HG02852 (cell line): ENCODE results near the gene SPPL2B.
"Not testable (repeated sequence)": the region's sequence is repeated elsewhere in the genome, so short reads cannot be mapped to it uniquely, and the experiment has no call there.

ENCODE experiments used
- ATAC-seq: cut with Tn5 transposase; IDR thresholded peaks from one replicate; pipeline ENCODE4 v1.9.1; 2021; ENCODE audit warnings: mild to moderate bottlenecking, moderate library complexity; ENCODE audit not compliant: unreplicated experiment

The SPPL2B gene, protein sequence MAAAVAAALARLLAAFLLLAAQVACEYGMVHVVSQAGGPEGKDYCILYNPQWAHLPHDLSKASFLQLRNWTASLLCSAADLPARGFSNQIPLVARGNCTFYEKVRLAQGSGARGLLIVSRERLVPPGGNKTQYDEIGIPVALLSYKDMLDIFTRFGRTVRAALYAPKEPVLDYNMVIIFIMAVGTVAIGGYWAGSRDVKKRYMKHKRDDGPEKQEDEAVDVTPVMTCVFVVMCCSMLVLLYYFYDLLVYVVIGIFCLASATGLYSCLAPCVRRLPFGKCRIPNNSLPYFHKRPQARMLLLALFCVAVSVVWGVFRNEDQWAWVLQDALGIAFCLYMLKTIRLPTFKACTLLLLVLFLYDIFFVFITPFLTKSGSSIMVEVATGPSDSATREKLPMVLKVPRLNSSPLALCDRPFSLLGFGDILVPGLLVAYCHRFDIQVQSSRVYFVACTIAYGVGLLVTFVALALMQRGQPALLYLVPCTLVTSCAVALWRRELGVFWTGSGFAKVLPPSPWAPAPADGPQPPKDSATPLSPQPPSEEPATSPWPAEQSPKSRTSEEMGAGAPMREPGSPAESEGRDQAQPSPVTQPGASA

DNA sequence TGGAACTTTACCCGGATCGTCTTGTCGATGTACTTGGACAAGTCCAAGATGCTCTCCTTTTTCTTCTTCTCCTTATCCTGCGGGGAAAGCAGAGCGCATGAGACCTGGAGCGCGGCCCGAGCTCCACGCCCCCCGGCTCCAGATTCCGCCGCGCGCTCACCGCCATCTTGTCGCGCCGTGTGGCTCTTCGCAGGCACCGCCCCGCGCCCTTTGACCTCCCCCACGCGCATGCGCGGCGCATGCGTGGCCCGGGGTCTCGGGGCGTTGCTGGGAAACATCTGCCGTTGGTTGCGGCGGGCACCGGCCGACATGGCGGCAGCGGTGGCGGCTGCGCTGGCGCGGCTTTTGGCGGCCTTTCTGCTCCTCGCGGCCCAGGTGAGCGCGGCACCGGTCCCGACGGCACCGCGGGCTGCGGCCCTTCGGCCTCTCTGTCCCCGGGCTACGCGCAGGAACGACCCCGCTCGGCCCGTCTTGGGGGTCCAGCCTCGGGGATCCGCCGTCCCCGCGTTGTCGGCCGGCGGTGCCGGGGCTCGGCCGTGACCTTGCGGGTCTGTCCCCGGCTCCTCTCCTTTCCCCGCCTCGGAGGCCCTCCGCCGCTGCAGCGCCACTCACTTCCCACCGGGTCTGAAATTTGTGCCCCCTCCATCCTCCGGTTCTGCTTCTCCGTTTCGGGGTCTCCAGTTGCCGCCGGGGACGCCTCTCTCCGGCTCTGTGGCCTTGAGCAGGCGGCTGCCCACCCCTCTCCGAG is at the start of gene SPPL2B, which contains the start of gene LSM7:
TSS of gene SPPL2B (plus strand) at position 284 of the 748 bp plus-strand sequence. CDS start at position 310, 26 bp downstream.
TSS of gene LSM7 (minus strand) at position 186 of the 748 bp plus-strand sequence. CDS start at position 166, 20 bp downstream.
- peak; percentile 66 for ATAC-seq

DNA sequence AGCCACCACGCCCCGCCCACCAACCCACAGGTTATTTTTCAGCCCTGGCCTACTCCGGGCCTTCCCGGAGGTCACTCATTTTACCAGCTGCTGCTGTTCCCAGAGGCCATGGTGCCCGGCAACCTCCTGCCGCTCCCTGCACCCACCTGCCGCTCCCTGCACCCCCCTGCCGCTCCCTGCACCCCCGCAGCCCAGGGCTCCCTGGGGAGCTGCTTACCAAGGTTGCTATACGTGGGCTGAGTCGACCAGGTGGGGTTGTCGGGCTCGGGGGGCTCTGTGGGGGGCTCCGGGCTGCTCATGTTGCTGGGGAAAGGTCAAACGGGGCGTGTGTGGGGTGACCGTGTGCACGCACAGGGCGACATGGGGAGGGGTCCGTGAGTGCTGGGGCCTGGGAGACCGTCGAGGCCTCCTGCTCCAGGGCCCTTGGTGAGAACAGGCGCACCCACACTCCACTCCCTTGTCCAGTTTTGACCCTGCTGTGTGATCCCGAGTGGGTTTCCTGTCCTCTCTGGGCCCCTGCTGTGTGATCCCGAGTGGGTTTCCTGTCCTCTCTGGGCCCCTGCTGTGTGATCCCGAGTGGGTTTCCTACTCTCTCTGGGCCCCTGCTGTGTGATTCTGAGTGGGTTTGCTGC is 47.7 kb upstream of the SPPL2B start:
- no peak for ATAC-seq

DNA sequence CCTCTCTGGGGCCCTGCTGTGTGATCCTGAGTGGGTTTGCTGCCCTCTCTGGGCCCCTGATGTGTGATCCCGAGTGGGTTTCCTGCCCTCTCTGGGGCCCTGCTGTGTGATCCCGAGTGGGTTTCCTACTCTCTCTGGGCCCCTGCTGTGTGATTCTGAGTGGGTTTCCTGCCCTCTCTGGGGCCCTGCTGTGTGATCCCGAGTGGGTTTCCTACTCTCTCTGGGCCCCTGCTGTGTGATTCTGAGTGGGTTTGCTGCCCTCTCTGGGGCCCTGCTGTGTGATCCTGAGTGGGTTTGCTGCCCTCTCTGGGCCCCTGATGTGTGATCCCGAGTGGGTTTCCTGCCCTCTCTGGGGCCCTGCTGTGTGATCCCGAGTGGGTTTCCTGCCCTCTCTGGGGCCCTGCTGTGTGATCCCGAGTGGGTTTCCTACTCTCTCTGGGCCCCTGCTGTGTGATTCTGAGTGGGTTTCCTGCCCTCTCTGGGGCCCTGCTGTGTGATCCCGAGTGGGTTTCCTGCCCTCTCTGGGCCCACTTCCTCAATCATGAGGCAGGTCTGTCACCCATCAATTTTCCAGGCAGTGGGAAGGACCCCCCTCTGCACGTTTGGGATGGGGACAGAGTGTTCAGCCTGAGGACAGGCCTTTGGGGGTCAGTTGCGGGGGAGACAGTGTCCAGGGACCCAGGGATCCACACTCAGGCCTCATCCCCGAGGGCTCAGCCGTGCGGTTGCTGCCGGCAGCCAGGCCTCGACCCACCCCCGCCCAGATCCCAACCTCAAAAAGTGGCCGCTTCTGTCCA is 47.0 kb upstream of the SPPL2B start:
- ATAC-seq: not testable (repeated sequence)

- ATAC-seq: no peak
Measured at GRCh38 chr19:2282062-2282861, 46.2 kb upstream of the SPPL2B start, which contains the start of gene PEAK3. Gene PEAK3 (minus strand): TSS chr19:2282175. CDS start chr19:2280931, 1,244 bp downstream.

GRCh38 chr19:2282862-2283237 is 45.6 kb upstream of the SPPL2B start:
- ATAC-seq: no peak

DNA sequence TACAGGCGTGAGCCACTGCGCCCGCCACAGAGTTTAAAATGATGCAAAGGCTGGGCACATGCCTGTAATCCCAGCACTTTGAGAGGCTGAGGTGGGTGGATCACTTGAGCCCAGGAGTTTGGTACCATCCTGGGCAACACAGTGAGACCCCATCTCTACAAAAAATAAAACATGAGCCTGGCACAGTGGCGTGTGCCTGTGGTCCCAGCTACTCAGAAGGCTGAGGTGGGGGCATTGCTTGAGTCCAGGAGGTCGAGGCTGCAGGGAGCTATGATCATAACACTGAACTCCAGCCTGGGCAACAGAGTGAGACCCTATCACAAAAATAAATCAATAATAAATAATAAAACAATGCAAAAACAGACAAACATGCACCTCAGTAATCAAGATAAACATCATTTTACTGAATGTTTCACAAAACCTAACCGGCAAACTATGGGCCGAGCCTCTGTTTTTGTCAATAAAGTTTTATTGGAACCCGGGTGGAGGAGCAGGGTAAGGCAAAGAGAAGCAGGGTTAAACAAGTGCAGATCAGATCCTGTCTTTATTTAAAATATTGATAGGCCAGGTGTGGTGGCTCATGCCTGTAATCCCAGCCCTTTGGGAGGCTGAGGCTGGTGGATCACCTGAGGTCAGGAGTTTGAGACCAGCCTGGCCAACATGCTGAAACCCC is 44.5 kb upstream of the SPPL2B start:
- ATAC-seq: no peak

DNA sequence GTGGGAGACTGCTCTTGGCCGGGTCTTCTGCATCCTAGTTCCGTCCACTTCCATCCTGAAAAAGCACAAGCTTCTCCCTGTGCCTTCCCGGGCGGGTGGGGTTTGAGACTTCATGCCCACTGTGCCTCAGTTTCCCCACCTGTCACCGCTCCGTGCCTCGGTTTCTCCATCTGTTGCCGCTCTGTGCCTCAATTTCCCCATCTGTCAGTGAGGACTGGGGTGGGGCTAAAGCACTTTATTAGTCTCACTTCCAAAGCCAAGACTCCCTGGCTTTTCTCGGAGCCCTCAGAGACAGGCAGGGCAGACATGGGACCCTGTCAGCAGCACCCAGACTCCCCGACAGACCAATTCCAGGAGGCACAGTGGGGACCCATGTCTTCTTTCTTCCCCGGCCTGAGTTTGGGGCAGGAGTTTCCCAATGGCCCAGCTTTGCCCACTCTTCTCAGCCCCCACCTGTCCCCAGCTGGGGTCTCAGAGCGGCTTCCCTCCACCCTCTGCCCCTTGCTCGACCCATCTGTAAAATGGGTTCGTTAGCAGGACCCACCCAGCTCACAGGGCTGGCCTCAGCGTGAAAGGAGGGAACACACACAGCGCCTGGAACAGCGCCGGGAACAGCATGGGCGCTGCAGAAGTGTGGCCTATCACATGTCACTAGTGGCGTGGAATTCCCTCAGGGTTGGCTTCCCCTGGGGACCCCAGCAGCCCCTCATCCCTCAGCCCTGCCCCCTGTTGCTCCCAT is 41.9 kb upstream of the SPPL2B start:
- ATAC-seq: no peak

GRCh38 chr19:2287585-2288337 is 40.7 kb upstream of the SPPL2B start:
- no peak for ATAC-seq

DNA sequence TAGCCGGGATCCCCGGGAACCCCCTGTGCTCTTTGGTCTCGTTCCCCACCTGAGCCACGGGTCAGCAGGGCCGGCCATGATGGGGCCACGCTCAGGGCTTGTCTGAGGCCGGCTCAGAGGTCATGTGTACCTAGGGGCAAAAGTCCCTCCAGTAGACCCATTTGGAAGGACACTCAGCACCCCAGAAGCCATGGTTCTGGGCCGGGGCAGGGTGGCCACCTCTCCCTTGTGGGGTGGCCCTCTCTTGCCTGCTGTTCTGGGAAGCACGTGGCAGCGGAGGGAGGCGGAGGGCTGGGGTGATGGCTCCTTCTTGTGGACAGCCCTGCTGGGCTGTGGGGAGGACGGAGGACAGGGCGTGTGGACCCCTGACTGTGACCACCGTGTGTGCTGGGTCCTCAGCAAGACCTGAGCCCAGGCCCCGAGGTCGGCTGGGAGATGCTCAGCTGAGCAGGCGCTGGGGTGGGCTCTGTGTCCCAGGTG is 40.1 kb upstream of the SPPL2B start:
- no peak for ATAC-seq

DNA sequence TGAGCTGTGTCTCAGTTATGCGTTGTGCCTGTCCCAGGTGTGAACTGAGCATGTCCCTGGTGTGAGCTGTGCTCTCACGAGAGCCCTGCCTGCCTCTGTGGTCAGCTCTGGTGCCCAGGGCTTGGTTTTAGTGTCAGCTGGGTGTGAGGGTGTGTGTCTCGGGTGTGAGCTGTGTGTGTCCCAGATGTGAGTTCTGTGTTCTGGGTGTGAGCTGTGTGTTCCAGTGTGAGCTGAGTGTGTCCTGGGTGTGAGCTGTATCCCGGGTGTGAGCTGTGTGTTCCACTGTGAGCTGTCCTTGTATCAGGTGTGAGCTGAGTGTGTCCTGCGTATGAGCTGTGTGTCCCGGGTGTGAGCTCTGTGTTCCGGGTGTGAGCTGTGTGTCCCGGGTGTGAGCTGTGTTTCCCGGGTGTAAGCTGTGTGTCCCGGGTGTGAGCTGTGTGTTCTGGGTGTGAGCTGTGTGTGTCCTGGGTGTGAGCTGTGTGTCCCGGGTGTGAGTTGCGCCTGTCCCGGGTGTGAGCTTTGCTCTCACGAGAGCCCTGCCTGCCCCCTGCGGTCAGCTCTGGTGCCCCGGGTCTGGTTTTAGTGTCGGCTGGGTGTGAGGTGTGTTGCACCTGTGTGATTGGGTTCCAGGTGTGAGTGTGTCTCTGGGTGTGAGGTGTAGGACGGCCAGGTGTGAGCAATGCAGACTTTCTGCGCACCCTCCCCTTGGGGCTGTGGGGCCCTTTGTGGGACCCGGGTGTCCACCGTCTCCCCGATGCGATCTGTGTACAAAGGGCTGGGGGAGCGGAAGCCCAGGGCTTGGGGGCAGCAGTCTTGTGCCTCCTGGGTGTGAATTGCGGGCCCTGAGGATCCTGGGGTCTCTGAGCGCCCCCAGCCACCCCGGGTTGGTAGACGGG is 39.4 kb upstream of the SPPL2B start:
- ATAC-seq: no peak

DNA sequence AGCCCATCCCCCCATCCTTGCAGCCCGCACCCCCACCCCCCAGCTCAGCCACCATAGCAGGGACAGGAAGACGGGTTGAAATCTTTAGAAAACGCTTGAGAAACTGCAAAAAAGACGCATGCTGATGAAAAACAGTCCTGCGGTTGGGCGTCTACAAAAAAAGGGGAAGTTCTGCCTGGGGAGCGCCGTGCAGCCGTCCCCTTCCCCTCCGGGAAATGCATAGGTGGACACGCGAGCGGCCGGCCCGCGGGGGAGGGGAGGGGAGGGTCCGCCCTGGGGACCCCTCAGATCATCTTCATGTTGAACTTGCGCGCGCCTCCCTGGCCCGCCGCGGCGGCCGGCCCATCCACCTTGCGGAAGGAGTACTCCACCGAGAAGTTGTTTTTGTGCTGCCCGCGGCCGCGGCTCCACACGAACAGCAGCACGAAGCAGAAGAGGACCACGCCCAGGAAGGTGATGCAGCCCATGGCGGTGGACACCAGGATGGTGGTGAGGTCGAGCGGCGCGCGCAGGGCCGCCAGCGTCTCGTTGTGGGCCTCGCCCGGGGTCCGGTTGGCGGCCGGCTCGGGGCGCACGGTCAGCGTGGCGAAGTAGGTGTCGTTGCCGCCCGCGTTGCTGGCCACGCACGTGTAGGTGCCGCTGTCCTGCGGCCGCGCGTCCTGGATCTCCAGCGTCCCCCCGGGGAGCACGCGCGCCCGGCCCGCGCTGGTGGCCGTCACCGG is 38.6 kb upstream of the SPPL2B start:
- no peak for ATAC-seq

DNA sequence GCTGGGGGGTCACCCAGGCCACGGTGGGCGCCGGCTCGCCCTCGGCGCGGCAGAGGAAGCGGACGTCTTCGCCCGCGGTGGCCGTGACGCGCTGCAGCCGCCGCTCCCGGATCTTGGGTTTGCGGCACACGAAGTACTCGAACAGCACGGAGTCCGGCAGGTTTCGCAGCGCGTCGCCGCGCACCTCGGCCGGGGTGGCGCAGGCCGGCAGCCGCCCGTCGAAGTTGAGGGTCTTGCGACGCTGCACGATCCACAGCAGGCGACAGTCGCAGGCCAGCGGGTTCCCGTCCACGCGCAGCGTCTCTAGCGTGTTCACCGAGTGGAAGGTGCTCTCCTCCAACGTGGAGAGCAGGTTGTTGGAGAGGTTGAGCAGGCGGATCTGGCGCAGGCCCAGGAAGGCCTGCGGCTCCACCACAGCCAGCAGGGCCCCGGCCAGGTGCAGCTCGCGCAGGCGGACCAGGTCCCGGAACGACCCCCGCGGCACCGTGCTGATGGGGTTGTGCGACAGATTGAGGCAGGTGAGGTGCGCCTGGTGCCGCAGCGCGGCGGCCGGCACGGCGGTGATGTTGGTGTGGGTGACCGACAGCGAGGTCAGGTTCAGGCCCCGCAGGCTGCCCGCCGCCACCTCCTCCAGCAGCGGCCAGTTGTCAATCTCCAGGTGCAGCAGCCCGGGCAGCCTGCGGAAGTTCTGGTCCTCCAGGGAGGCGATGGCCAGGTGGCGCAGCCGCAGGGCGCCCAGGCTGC is 37.9 kb upstream of the SPPL2B start:
- no peak for ATAC-seq

DNA sequence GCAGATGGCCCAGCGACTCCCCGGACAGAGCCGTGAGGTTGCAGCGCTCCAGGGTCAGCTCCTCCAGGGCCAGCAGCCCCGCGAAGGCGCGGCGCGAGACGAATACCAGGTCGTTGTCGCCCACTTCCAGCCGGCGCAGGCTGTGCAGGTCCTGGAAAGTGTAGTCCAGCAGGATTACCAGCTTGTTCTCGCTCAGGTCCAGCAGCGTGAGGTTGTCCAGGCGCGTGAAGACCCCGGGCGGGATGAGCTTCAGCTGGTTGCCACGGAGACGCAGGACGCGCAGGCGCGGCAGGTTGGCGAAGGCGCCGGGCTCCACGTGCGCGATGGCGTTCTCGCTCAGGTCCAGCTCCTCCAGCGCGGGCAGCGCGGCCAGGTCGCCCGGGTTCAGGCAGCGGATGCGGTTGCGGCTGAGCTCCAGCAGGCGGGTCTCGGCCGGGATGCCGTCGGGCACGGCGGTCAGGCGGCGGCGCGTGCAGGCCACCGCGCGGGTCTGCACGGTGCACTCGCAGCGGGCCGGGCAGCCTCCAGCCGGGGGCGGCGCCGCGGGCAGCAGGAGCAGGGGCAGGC is 37.2 kb upstream of the SPPL2B start:
- no peak for ATAC-seq

DNA sequence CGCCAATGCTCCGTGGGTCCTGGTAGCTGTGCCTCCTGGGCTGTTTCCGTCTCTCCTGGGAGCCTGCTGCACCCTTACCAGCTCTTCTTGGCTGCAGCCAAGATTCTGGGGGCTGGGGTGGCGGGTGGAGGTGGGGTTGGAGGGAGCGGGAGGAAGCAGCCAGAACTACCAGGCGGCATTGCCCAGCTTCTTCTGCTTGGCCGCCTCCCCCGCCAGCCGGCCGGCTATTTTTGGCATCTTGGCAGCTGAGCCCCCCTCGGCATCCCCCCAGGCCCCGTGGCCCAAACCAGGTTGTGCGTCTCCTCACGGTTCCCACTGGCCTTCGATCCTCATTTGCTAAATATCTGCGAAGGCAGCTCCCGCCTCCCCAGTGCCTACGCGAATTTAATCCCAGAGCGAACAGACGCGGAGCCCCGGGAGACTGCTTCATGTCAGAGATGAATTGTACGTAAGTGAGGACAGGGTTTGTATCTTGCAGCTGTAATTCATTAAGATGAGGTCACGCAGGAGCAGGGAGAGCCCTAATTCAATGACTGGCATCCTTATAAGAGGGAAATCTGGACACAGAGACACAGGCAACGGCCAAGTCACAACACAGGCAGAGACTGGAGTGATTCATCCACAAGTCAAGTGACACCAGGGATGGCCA is 33.7 kb upstream of the SPPL2B start:
- ATAC-seq: no peak
